ENCODE data around the gene CDV3.
"Not testable (repeated sequence)": the region's sequence is repeated elsewhere in the genome, so short reads cannot be mapped to it uniquely, and the experiment has no call there.

CDV3 gene

DNA sequence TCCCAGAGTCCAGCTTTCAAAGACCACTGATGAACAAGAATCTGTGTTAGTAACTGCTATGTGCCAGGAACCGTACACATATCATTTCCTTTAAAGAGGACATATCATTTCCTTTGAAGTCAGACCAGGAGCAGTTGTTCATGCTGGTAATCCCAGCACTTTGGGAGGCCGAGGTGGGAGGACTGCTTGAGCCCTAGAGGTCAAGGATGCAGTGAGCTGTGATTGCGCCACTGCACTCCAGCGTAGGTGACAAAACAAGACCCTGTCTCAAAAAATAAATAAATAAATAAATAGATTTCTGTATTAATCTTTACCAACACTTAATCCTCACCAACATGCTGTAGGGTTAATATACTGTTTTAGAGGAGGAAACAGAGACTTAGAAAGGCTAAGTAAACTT, 23.9 kb upstream of the CDV3 start:
- TF ChIP-seq, protein P1, sequence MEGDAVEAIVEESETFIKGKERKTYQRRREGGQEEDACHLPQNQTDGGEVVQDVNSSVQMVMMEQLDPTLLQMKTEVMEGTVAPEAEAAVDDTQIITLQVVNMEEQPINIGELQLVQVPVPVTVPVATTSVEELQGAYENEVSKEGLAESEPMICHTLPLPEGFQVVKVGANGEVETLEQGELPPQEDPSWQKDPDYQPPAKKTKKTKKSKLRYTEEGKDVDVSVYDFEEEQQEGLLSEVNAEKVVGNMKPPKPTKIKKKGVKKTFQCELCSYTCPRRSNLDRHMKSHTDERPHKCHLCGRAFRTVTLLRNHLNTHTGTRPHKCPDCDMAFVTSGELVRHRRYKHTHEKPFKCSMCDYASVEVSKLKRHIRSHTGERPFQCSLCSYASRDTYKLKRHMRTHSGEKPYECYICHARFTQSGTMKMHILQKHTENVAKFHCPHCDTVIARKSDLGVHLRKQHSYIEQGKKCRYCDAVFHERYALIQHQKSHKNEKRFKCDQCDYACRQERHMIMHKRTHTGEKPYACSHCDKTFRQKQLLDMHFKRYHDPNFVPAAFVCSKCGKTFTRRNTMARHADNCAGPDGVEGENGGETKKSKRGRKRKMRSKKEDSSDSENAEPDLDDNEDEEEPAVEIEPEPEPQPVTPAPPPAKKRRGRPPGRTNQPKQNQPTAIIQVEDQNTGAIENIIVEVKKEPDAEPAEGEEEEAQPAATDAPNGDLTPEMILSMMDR (IDR thresholded peaks at IDR 0.05; ENCODE audit: low read depth, low read length) = no peak
- no peak overlapping the region for H3K4me3 ChIP-seq (ENCODE audit: low read depth, low read length)

DNA sequence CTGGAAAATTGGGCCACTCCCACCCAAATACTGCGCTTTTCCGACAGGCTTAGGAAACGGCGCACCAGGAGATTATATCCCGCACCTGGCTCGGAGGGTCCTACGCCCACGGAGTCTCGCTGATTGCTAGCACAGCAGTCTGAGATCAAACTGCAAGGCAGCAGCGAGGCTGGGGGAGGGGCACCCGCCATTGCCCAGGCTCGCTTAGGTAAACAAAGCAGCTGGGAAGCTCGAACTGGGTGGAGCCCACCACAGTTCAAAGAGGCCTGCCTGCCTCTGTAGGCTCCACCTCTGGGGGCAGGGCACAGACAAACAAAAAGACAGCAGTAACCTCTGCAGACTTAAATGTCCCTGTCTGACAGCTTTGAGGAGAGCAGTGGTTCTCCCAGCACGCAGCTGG, 21.9 kb upstream of the CDV3 start:
- H3K4me3 ChIP-seq (ENCODE audit: low read depth, low read length) = not testable (repeated sequence)

DNA sequence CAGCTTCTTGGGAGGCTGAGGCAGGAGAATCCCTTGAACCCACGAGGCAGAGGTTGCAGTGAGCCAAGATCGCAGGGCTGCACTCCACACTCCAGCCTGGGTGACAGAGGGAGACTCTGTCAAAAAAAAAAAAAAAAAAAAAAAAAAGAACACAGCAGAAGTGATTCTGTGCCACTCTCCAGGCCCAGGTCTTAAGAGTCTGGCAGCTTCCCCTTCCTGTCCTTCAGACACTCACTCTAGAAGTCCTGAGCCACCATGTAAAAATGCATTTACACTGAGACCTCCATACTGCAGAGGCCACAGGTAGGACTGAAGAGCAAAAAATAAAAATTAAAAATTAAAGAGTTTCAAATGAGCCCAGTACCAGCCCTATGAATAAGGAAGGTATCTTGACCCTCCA, 11.8 kb upstream of the CDV3 start:
- TF ChIP-seq, protein P1 (IDR thresholded peaks at IDR 0.05; ENCODE audit: low read depth, low read length) = no peak
- H3K4me3 ChIP-seq (ENCODE audit: low read depth, low read length) = no peak overlapping the region

DNA sequence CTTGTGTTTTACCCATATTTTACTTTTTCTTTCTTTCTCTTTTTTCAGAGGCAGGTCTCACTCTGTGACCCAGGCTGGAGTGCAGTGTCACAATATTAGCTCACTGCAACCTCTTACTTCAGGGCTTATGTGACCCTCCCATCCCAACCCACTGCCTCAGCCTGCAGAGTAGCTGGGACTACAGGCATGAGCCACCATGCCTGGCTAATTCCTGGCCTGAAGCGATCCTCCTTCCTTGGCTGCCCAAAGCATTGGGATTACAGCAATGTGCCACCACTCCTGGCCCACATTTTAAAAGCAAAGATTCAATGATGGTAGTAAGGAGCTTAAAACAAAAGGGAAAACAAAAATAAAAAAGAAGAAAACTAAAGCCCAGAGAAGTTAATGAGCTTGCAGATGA, 11.1 kb upstream of the CDV3 start:
- no peak overlapping the region for H3K4me3 ChIP-seq (ENCODE audit: low read depth, low read length)
- TF ChIP-seq, protein P1 (IDR thresholded peaks at IDR 0.05; ENCODE audit: low read depth, low read length) = no peak

DNA sequence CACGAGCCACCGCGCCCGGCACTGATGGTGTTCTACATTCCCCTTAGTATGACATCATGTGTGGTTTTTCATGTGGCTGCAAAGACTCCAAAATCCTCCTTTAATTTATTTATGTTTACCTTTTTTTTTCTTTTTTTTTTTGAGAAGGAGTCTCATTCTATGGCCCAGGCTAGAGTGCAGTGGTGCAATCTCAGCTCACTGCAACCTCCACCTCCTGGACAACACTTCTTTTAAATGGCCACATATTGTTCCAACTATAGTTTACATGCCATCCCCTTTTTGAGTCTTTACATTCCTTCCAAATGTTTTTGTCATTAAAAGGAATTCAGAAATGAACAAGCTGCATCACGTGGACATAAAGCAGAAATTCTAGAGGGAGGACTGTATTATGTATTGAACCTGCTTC, 10.3 kb upstream of the CDV3 start:
- TF ChIP-seq, protein P1 (IDR thresholded peaks at IDR 0.05; ENCODE audit: low read depth, low read length) = no peak
- H3K4me3 ChIP-seq (ENCODE audit: low read depth, low read length) = no peak overlapping the region

DNA sequence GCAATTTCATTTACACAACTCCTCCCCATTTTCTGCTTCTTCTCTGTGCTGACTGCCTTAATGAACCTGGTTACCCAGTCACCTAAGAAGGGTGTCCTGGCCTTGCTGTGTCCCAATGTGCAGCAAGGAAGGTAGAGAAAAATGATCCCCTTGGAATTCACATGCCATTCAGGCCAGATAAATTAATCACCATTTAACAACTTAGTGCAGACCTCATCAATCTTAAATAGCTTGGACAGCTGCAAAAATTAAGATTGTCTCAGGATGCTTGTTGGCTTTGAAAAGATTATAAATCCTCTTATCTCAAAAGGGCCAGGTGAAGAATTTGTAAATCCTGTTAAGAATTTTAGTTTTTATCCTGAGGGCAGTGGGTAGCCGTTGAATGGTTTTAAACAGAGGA, 9.7 kb upstream of the CDV3 start:
- TF ChIP-seq, protein P1 (IDR thresholded peaks at IDR 0.05; ENCODE audit: low read depth, low read length) = no peak

DNA sequence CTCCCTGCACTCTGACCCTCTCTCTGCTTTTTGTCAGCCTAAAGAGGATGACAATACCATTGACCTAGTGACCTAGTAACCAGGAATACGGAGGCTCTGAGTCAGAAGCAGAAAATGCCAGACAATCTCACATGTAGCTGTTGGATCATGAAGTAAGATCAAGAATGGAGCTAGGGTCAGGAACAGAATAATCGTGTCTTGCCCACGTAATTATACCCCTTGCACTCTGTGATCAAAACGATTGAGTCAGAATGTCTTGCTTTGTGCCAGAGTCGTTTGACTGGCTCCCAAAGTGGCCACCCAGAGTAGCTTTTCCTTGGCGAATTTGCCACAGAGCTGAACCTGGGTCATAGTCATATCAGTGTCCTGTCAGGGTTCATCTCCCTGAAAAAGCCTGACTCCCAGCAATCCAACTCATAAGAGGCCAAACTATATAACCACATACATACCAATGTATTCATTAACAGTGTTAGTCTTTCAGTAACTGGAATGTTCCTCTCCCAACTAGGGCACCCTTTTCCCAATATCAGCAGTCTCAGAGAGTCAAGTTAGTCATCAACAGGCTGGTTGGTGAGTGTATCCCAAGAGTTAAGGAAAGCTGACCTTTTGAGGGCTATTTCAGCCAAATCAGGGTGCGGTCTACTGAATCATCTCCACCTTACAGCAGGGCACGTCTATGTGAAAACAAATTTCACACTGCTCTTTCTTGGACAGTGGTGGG, 5.0 kb upstream of the CDV3 start:
- H3K4me3 ChIP-seq (ENCODE audit: low read depth, low read length) = no peak overlapping the region
- TF ChIP-seq, protein P1 (IDR thresholded peaks at IDR 0.05; ENCODE audit: low read depth, low read length) = no peak

More for the DNA sequence above, 9.7 kb upstream of the CDV3 start:
- no peak overlapping the region for H3K4me3 ChIP-seq (ENCODE audit: low read depth, low read length)
